ENCODE data around the gene CANT1.

Gene CANT1

GRCh38 chr17:78953356-78954350 is 55.9 kb downstream of the CANT1 start:
- Mint-ChIP-seq H3K4me3 (no peak overlapping the region), H3K36me3 (ENCODE audit: low read depth) (no peaks in the 10 kb centered on the region), H3K27me3 (ENCODE audit: low read depth) (peaks cover 7% of the 10 kb centered on the region), H3K27ac (peak overlapping the region; percentile 93 to 98 (median 98)), H3K9me3 (peaks cover 16% of the 10 kb centered on the region), H3K4me1 (peaks cover 35% of the 10 kb centered on the region)
- TF ChIP-seq, protein P1, sequence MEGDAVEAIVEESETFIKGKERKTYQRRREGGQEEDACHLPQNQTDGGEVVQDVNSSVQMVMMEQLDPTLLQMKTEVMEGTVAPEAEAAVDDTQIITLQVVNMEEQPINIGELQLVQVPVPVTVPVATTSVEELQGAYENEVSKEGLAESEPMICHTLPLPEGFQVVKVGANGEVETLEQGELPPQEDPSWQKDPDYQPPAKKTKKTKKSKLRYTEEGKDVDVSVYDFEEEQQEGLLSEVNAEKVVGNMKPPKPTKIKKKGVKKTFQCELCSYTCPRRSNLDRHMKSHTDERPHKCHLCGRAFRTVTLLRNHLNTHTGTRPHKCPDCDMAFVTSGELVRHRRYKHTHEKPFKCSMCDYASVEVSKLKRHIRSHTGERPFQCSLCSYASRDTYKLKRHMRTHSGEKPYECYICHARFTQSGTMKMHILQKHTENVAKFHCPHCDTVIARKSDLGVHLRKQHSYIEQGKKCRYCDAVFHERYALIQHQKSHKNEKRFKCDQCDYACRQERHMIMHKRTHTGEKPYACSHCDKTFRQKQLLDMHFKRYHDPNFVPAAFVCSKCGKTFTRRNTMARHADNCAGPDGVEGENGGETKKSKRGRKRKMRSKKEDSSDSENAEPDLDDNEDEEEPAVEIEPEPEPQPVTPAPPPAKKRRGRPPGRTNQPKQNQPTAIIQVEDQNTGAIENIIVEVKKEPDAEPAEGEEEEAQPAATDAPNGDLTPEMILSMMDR (IDR thresholded peaks at IDR 0.05; ENCODE audit: unreplicated experiment in 3 of 3), result no peak

DNA sequence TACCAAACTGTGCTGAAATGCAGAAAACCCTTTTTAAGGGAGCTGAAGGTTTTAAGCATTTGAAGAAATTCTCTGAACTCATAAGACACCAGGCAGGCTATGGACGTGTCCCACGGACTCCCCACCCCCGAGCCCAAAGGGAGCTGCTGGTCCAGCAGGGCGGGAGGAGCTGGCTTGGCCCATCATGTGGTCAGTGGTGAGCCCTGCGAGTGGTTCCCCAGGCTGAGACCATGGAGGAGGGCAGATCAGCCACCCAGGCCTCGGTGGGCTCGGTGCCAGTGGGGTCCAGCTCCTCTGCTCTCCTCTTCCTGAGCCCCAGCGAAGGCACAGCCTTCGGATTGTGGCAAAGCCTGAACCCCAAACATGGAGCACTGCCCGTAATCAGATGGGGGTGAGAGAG is 56.9 kb downstream of the CANT1 start:
- TF ChIP-seq, protein P1 (IDR thresholded peaks at IDR 0.05; ENCODE audit: unreplicated experiment in 3 of 3), result no peak
- Mint-ChIP-seq H3K27me3 (ENCODE audit: low read depth) (peaks cover 7% of the 10 kb centered on the region), H3K36me3 (ENCODE audit: low read depth) (no peaks in the 10 kb centered on the region), H3K27ac (peak overlapping the region; percentile 93 to 98 (median 98)), H3K9me3 (peaks cover 16% of the 10 kb centered on the region), H3K4me3 (peak overlapping the region in 2 of 3 experiments; percentile 19 to 25), H3K4me1 (peaks cover 35% of the 10 kb centered on the region)

- H3K4me1 Mint-ChIP-seq, result peaks cover 33% of the 10 kb centered on the region
- peaks cover 16% of the 10 kb centered on the region for H3K9me3 Mint-ChIP-seq
- H3K27me3 Mint-ChIP-seq (ENCODE audit: low read depth), result peaks cover 7% of the 10 kb centered on the region
- H3K36me3 Mint-ChIP-seq (ENCODE audit: low read depth), result no peaks in the 10 kb centered on the region
- H3K27ac Mint-ChIP-seq, result peak overlapping the region; percentile 93 to 98 (median 98)
- TF ChIP-seq, protein P1 (IDR thresholded peaks at IDR 0.05; ENCODE audit: unreplicated experiment in 3 of 3), result no peak
- peak overlapping the region in 2 of 3 experiments; percentile 17 to 28 for H3K4me3 Mint-ChIP-seq
Measured at GRCh38 chr17:78951967-78952551, 57.5 kb downstream of the CANT1 start.

- Mint-ChIP-seq H3K36me3 (ENCODE audit: low read depth) (no peaks in the 10 kb centered on the region), H3K27ac (peak overlapping the region; percentile 93 to 98 (median 98)), H3K4me3 (no peak overlapping the region), H3K27me3 (ENCODE audit: low read depth) (peaks cover 7% of the 10 kb centered on the region), H3K9me3 (peaks cover 16% of the 10 kb centered on the region), H3K4me1 (peaks cover 29% of the 10 kb centered on the region)
- TF ChIP-seq, protein P1 (IDR thresholded peaks at IDR 0.05; ENCODE audit: unreplicated experiment in 3 of 3), result no peak
Measured at GRCh38 chr17:78950870-78951269, 58.7 kb downstream of the CANT1 start.

DNA sequence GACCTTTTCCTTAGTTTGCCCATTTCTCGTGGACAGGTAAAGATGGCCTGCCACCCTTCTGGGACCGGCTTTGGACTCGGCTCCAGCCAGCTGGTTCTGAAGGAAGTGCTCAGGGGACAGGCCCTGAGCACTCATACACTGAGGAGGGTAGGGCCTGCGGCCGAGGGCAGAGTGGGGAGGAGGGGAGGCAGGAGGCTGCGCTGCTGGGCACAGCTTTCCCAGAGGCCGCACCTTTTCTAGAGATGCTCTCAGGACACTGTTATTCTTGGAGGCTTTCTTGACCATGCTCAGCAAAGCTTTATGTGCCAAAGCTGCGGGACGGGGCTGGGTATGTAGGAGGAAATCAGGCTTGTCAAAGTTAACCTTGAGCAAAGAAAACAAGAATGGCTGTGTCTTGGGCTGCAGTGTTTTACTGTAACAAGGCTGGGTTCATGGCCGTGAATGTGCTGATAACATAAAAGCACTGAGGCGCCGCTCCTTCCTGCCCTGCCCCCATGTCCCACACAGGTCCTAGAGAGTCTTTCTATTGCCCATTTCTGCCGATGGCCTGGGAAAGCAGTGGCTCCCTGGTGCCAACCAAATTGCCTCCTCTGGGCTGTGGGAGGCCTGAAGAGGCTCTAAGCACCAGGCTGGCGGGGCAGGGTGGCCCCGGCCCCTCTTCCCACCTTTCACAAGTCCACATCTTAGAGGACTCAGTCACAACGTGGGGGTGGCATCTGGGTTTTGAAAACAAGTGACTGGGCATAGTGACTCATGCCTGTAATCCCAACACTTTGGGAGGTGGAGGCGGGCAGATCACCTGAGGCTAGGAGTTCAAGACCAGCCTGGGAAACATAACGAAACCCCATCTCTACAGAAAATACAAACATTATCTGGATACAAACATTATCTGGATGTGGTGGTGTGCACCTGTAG is 62.1 kb downstream of the CANT1 start:
- H3K9me3 Mint-ChIP-seq, result peaks cover 16% of the 10 kb centered on the region
- no peak overlapping the region for H3K4me3 Mint-ChIP-seq
- no peaks in the 10 kb centered on the region for H3K36me3 Mint-ChIP-seq (ENCODE audit: low read depth)
- TF ChIP-seq, protein P1 (IDR thresholded peaks at IDR 0.05; ENCODE audit: unreplicated experiment in 3 of 3), result no peak
- peaks cover 13% of the 10 kb centered on the region for H3K4me1 Mint-ChIP-seq
- peak overlapping the region; percentile 76 to 92 (median 89) for H3K27ac Mint-ChIP-seq
- peaks cover 3% of the 10 kb centered on the region for H3K27me3 Mint-ChIP-seq (ENCODE audit: low read depth)
